ENCODE measurements around the gene TAOK1.

Gene TAOK1

DNA sequence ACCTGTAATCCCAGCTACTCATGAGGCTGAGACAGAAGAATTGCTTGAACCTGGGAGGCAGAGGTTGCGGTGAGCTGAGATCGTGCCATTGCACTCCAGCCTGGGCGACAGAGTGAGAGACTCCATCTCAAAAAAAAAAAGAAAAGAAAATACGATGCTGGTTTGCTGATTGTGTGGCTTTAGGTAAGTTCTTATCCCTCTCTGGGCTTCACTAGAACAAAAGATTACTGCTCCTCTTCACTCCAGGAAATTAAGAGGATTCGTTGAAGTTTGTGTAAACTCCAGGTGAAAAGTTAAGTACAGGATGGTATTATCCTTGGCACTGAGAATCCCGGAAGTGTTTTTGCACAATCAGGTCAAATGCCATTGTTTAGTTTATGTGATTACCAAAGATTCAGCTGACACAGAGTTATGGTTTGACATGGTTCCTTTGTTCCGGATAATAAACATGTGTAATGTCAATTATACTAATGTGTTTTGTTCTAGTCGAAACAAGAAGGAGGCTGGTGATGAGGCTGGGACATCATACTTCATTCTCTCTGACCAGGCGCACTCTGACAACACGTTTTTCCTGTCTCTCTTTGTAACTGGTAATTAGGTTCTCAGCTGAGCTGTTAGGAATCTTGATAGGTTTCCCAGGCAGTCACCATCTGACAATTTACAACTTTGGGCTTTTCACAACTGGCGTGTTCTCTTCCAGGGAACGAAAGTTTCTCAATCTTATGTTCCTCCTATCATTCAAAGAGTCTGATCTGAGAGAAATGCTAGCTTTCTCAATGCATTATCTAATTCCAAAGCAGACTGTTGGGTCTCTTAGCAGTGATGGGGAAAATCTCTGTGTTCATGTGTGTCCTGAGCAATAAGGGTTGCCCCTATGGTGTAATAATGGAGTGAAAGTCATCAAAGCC, 10.8 kb upstream of the TAOK1 start:
- DNase-seq, result no peak

GRCh38 chr17:29383686-29384085, 6.5 kb upstream of the TAOK1 start:
- no peak for DNase-seq

GRCh38 chr17:29384901-29385300, 5.3 kb upstream of the TAOK1 start:
- no peak for DNase-seq

DNA sequence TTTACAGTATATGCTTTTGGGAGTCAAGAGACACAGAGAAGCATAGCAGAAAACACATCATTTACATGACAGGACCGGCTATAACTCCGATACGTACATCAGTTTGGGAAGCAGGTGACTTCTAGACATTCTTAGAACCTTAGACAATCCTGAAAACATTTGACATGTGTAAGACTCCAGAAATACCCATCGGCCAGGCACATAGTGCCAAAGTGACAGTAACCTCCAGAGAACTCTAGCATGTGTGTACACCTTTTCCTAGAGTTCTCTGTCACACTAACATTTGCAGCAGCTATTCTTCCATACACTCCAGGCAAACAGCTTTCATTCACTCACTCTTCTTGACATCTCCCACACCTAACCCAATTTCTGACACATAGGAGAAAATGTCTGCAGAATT, 3.4 kb upstream of the TAOK1 start:
- DNase-seq, result no peak

- no peak for DNase-seq
Measured at GRCh38 chr17:29388937-29389336, 1.2 kb upstream of the TAOK1 start.

DNA sequence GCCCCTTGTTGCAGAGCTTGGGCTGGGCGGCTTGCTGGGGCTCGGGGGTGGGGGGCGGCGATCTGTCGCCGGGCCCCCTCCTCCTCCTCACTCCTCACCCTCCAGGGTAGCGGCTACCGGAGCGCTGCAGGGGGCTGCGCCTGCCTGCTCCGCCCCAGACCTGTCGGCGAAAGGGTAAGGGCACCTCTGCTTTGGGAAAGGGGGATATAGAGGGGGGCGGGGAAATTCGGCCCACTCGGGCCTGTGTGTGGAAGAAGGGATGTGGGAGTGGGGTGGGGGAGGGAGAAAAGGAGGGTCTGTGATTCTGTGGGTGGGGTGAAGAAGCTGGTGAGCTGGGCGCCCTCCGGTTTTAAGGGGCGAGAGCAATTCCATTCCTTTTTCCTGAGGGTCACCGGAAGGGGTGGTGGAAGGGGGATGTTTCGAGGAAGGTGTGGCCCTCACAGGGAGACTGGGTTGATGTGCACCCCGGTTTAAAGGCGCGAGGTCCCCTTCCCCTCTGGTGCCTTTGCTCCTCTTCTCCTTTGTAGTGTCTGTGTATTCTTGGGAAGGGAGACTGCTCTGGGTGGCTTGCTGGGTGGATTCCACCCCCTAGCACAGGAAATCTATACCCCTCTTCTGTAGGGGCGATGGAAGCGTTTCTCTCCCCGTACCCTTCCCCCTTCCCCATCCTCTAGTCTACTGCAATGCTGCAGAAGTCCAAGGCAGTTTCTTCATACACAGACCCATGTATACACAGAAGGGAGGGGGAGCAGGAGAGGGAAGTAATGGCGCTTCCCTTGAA, 878 bp downstream of the TAOK1 start:
- no peak for DNase-seq

- DNase-seq, result no peak
Measured at GRCh38 chr17:29393436-29393835, 3.3 kb downstream of the TAOK1 start.

DNA sequence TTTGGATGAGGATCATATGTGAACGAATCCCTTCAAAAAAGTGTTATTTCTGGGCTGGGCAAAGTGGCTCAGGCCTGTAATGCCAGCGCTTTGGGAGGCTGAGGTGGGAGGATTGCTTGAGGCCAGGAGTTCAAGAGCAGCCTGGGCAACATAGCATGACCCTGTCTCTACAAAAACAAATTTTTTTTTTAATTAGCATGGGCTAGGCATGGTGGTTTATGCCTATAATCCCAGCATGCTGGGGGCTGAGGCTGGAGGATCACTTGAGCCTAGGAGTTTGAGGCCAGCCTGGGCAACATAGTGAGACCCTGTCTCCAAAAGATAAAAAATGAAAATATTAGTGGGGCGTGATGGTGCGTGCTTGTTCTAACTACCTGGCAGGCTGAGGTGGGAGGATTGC, 4.6 kb downstream of the TAOK1 start:
- DNase-seq, result no peak

DNA sequence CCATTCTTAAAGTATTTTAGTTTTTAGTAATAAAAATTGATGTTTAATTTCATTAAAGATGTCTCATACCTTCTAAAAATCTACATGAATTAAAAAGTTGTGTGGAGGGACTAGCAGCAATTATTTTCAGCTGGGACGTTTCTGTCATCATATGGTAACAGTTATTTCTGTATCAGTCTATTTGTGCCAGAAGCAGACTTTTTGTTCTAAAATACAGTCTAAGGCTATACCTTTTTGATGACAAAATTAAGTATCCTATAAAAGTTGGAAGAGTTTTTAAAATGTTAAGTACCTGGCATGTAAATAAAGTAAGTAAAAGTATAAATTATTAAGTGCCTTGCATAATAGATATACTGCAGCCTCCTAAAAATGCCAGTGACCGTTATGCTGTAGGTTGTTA, 5.9 kb downstream of the TAOK1 start:
- no peak for DNase-seq

DNA sequence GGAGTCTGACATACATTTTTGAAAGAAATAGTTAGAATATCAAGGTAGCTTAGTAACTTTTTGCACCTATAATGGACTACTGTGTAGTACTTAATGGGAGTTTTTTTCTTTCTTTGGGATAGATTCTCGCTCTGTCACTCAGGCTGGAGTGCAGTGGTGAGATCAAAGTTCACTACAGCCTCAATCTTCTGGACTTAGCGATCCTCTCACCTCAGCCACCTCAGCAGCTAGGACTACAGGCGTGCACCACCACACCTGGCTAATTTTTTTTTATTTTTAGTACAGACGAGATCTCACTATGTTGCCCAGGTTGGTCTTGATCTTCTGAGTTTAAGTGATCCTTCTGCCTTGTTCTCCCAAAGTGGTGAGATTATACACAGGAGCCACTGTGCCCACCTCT, 9.5 kb downstream of the TAOK1 start:
- DNase-seq, result no peak

GRCh38 chr17:29400818-29401217, 10.7 kb downstream of the TAOK1 start:
- no peak for DNase-seq

DNA sequence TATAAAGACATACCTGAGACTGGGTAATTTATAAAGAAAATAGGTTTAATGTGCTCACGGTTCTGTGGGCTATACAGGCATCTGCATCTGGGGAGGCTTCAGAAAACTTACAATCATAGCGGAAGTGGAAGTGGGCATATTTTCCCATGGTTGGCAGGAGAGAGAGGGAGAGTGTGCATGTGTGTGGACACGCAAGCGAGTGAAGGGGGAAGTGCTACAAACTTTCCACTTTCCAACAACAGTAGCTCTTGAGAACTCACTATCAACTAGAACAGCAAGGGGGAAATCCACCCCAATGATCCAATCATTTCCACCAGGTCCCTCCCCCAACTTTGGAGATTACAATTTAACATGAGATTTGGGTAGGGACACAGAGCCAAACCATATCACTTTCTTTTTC, 11.1 kb downstream of the TAOK1 start:
- DNase-seq, result no peak

- DNase-seq, result no peak
Measured at GRCh38 chr17:29407856-29408255, 17.7 kb downstream of the TAOK1 start.

- no peak for DNase-seq
Measured at GRCh38 chr17:29409963-29410362, 19.8 kb downstream of the TAOK1 start.

DNA sequence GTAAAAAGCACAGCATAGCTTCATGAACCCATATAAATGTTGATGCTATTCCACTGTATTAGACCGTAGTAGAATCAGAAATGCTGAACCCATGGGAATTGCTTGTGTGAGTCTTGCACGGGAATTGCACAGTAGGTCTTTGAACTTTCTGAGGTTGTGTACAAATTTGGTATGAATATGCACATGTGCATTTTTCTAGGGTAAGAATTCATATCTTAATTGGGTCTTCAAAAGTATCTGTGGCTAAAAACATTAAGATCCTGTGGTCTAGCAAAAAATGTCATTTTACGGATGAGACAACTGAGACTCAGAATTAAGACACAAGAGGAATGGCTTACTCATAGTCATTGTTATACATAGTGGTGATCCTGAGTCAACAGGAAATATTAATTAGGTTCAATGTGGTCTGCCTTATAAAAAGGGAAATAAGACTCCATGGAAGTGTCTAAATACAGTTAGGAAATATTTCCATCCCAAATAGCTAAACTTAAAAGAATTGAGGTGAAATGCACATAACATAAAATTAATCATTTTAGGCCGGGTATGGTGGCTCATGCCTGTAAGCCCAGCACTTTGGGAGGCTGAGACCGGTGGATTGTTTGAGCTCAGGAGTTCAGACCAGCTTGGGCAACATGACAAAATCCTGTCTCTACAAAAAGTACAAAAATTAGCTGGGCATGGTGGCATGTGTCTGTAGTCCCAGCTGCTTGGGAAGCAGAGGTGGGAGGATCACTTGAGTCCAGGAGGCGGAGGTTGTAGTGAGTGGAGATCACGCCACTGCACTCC, 22.8 kb downstream of the TAOK1 start:
- no peak for DNase-seq

GRCh38 chr17:29420128-29420527, 30.0 kb downstream of the TAOK1 start:
- DNase-seq, result no peak

GRCh38 chr17:29430275-29430674, 40.1 kb downstream of the TAOK1 start:
- DNase-seq, result no peak

- no peak for DNase-seq
Measured at GRCh38 chr17:29433541-29433940, 43.4 kb downstream of the TAOK1 start.

DNA sequence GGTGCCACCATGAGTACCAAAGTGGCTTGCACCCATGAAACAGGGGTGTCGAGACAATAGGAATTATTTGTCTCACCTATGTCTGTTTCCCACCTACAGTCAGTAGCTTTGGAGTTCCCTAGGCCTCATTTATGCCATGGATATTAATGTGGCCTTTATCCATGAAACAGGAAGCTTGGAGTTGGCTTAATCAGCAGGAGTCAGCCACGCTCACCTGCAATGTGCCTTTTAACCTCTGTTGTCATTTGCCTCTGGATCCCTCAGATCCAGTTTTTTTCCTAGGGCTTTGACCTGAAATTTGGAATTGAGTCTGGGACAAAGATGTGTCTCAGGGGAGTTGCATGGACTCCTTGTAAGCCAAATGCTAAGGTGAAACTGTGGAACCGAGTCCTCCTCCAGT, 44.4 kb downstream of the TAOK1 start:
- DNase-seq, result no peak

- no peak for DNase-seq
Measured at GRCh38 chr17:29442451-29442850, 52.3 kb downstream of the TAOK1 start.

- DNase-seq, result no peak
Measured at GRCh38 chr17:29443041-29443739, 53.0 kb downstream of the TAOK1 start.

GRCh38 chr17:29444589-29444988, 54.4 kb downstream of the TAOK1 start:
- no peak for DNase-seq

DNA sequence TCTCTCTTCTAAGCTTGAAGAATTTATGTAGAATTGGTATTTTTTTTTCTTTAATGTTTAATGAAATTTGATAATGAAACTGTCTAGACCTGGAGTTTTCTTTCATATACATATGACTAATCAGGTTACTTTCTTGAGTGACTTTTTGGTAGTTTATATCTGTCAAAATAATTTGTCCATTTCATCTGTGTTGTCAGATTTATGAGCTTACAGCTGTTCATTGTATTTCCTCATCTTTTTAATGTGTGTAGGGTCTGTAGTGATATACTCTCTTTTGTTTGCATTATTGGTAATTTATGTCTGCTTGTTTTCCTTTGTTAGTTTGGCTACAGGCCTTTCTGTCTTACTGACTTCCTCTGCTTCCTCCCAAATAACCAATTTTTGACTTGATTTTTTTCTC, 55.7 kb downstream of the TAOK1 start:
- DNase-seq, result no peak
